HEK293T (cell line): ENCODE data around the gene FERMT2.

Experiments
- CTCF ChIA-PET: fragments of 350-600 bp; formaldehyde crosslinking; extraction: SDS; loops from one replicate; lab custom pipeline; 2021; ENCODE audit warnings: antibody characterized with exemption, inconsistent platforms; lab: Yijun Ruan, JAX
- POLR2A ChIA-PET: fragments of 350-600 bp; formaldehyde crosslinking; extraction: SDS; loops from one replicate; lab custom pipeline; 2020; ENCODE audit warnings: antibody characterized with exemption, inconsistent platforms; lab: Yijun Ruan, JAX
- DNase-seq: peaks from one replicate; pipeline ENCODE4 v3.0.0; 2012; ENCODE audit warnings: mixed read lengths; ENCODE audit errors: extremely low spot score
- ARNT ChIP-seq: fragments of 450-650 bp; IDR thresholded peaks from 2 replicates; pipeline ENCODE4 v1.6.1; 2017; ENCODE audit warnings: mild to moderate bottlenecking
- BHLHE40 ChIP-seq: fragments of 450-650 bp; IDR thresholded peaks from 2 replicates; pipeline ENCODE4 v1.6.1; 2016; ENCODE audit warnings: mild to moderate bottlenecking, moderate library complexity, borderline replicate concordance
- CTBP1 ChIP-seq: fragments of 450-650 bp; IDR thresholded peaks from 2 replicates; pipeline ENCODE4 v1.6.1; 2016; ENCODE audit warnings: borderline replicate concordance
- ELF4 ChIP-seq: fragments of 450-650 bp; IDR thresholded peaks from 2 replicates; pipeline ENCODE4 v1.6.1; 2017; ENCODE audit warnings: antibody characterized with exemption
- FOXA1 ChIP-seq: fragments of 450-650 bp; IDR thresholded peaks from 2 replicates; pipeline ENCODE4 v1.6.1; 2016; ENCODE audit warnings: mild to moderate bottlenecking
- FOXK2 ChIP-seq: fragments of 450-650 bp; IDR thresholded peaks from 2 replicates; pipeline ENCODE4 v1.6.1; 2016; ENCODE audit warnings: mild to moderate bottlenecking
- FOXM1 ChIP-seq: fragments of 450-650 bp; IDR thresholded peaks from 2 replicates; pipeline ENCODE4 v1.6.1; 2017; ENCODE audit warnings: mild to moderate bottlenecking, borderline replicate concordance
- HDGF ChIP-seq: fragments of 450-650 bp; IDR thresholded peaks from 2 replicates; pipeline ENCODE4 v1.6.1; 2017; ENCODE audit warnings: antibody characterized with exemption, borderline replicate concordance
- L3MBTL2 ChIP-seq: fragments of 450-650 bp; conservative IDR thresholded peaks from 2 replicates; pipeline ENCODE4 v1.6.1; 2016; ENCODE audit warnings: mild to moderate bottlenecking
- LEF1 ChIP-seq: fragments of 450-650 bp; IDR thresholded peaks from 2 replicates; pipeline ENCODE4 v1.6.1; 2017; ENCODE audit warnings: mild to moderate bottlenecking, borderline replicate concordance
- NFRKB ChIP-seq: fragments of 450-650 bp; IDR thresholded peaks from 2 replicates; pipeline ENCODE4 v1.6.1; 2016; ENCODE audit warnings: mild to moderate bottlenecking, moderate library complexity
- PKNOX1 ChIP-seq: fragments of 450-650 bp; IDR thresholded peaks from 2 replicates; pipeline ENCODE4 v1.6.1; 2016
- SP1 ChIP-seq: fragments of 450-650 bp; IDR thresholded peaks from 2 replicates; pipeline ENCODE4 v1.6.1; 2017
- SUZ12 ChIP-seq: fragments of 450-650 bp; IDR thresholded peaks from 2 replicates; pipeline ENCODE4 v1.6.1; 2016; ENCODE audit warnings: mild to moderate bottlenecking
- TARDBP ChIP-seq: fragments of 450-650 bp; IDR thresholded peaks from 2 replicates; pipeline ENCODE4 v1.6.1; 2016
- ZNF384 ChIP-seq: fragments of 450-650 bp; IDR thresholded peaks from 2 replicates; pipeline ENCODE4 v1.6.1; 2016

The FERMT2 gene

GRCh38 chr14:52883658-52884057 is 67.2 kb downstream of the FERMT2 start:
- POLR2A ChIA-PET: no interaction called here

GRCh38 chr14:52882824-52883223 is 68.0 kb downstream of the FERMT2 start:
- DNase-seq: no peak
- TF ChIP-seq CTBP1: no peak
- no peak for TF ChIP-seq L3MBTL2
- TF ChIP-seq FOXK2: no peak
- no peak for TF ChIP-seq ARNT
- no peak for TF ChIP-seq NFRKB
- no peak for TF ChIP-seq HDGF
- TF ChIP-seq LEF1: no peak
- TF ChIP-seq TARDBP: no peak
- no peak for TF ChIP-seq PKNOX1
- no peak for TF ChIP-seq FOXA1
- no peak for TF ChIP-seq ZNF384
- TF ChIP-seq SP1: no peak
- TF ChIP-seq ELF4: no peak
- TF ChIP-seq BHLHE40: no peak
- TF ChIP-seq FOXM1: no peak
- no peak for TF ChIP-seq SUZ12
- ChIA-PET POLR2A (no interaction called here), CTCF (no interaction called here)

More at GRCh38 chr14:52883658-52884057, 67.2 kb downstream of the FERMT2 start:
- no peak for DNase-seq
- TF ChIP-seq L3MBTL2 (no peak), PKNOX1 (no peak), HDGF (no peak), CTBP1 (no peak), LEF1 (no peak), FOXA1 (no peak), FOXM1 (no peak), ZNF384 (no peak), SP1 (no peak), SUZ12 (no peak), NFRKB (no peak)
- CTCF ChIA-PET: no interaction called here

GRCh38 chr14:52879958-52880357 is 70.9 kb downstream of the FERMT2 start:
- no peak for TF ChIP-seq TARDBP
- no peak for TF ChIP-seq BHLHE40
- TF ChIP-seq NFRKB: no peak
- TF ChIP-seq ZNF384: no peak
- TF ChIP-seq HDGF: no peak
- no peak for TF ChIP-seq FOXA1
- TF ChIP-seq LEF1: no peak
- no peak for TF ChIP-seq ELF4
- no peak for TF ChIP-seq CTBP1
- TF ChIP-seq SUZ12: no peak
- POLR2A ChIA-PET: no interaction called here
- CTCF ChIA-PET: no interaction called here
- no peak for DNase-seq

GRCh38 chr14:52878946-52879345 is 71.9 kb downstream of the FERMT2 start:
- CTCF ChIA-PET: no interaction called here
- no peak for DNase-seq
- POLR2A ChIA-PET: no interaction called here
- TF ChIP-seq SUZ12: no peak
- no peak for TF ChIP-seq ELF4
- TF ChIP-seq SP1: no peak
- TF ChIP-seq FOXM1: no peak
- TF ChIP-seq FOXK2: no peak
- no peak for TF ChIP-seq TARDBP
- TF ChIP-seq PKNOX1: no peak
- TF ChIP-seq BHLHE40: no peak
- no peak for TF ChIP-seq CTBP1
- no peak for TF ChIP-seq HDGF

- no peak for TF ChIP-seq CTBP1
- no peak for TF ChIP-seq PKNOX1
- TF ChIP-seq SUZ12: no peak
- TF ChIP-seq FOXK2: no peak
- TF ChIP-seq ELF4: no peak
- TF ChIP-seq BHLHE40: no peak
- TF ChIP-seq ARNT: no peak
- no peak for TF ChIP-seq LEF1
- no peak for TF ChIP-seq L3MBTL2
- no peak for TF ChIP-seq ZNF384
- no peak for TF ChIP-seq TARDBP
- no peak for TF ChIP-seq FOXM1
- DNase-seq: no peak
- CTCF ChIA-PET: no interaction called here
- POLR2A ChIA-PET: no interaction called here
Measured at GRCh38 chr14:52878469-52878868, 72.4 kb downstream of the FERMT2 start.

GRCh38 chr14:52877628-52878027 is 73.2 kb downstream of the FERMT2 start:
- CTCF ChIA-PET: no interaction called here

More at GRCh38 chr14:52877628-52878027, 73.2 kb downstream of the FERMT2 start:
- DNase-seq: no peak
- POLR2A ChIA-PET: no interaction called here
- TF ChIP-seq SUZ12 (no peak), FOXA1 (no peak), CTBP1 (no peak), NFRKB (no peak), L3MBTL2 (no peak), ELF4 (no peak), PKNOX1 (no peak), SP1 (no peak), ZNF384 (no peak), FOXM1 (no peak), BHLHE40 (no peak), FOXK2 (no peak), TARDBP (no peak), LEF1 (no peak), ARNT (no peak), HDGF (no peak)
